ENCODE measurements around the gene FCRL1.

Gene FCRL1

GRCh38 chr1:157798211-157798610, 21.7 kb downstream of the FCRL1 start:
- DNase-seq, result no peak

- peak; percentile 50 for DNase-seq
These were observed 34.7 kb downstream of the FCRL1 start for GRCh38 chr1:157785248-157785647.

- no peak for DNase-seq
These were observed 35.1 kb downstream of the FCRL1 start for GRCh38 chr1:157784801-157785200.

- no peak for DNase-seq
These were observed 37.0 kb downstream of the FCRL1 start for GRCh38 chr1:157782931-157783330.

GRCh38 chr1:157781048-157781447, 38.9 kb downstream of the FCRL1 start:
- peak; percentile 99 for DNase-seq

GRCh38 chr1:157776971-157777391, 42.9 kb downstream of the FCRL1 start, which contains the start of gene FCRL2:
Gene FCRL2, minus strand, starts transcription at chr1:157777132. Its CDS starts 59 bp downstream, at chr1:157777073.
- peak; percentile 65 for DNase-seq

GRCh38 chr1:157775101-157775870, 44.6 kb downstream of the FCRL1 start:
- peak; percentile 42 for DNase-seq

- peak; percentile 55 for DNase-seq
These were observed 45.5 kb downstream of the FCRL1 start for GRCh38 chr1:157774412-157774811.

- peak; percentile 89 for DNase-seq
These were observed 46.2 kb downstream of the FCRL1 start for GRCh38 chr1:157773493-157774350.

- DNase-seq, result no peak
These were observed 48.1 kb downstream of the FCRL1 start for GRCh38 chr1:157771661-157772425.

GRCh38 chr1:157770442-157771043, 49.4 kb downstream of the FCRL1 start:
- DNase-seq, result peak; percentile 35

- DNase-seq, result no peak
These were observed 53.1 kb downstream of the FCRL1 start for GRCh38 chr1:157766792-157767191.

- no peak for DNase-seq
These were observed 61.9 kb downstream of the FCRL1 start for GRCh38 chr1:157758018-157758417.

- DNase-seq, result no peak
These were observed 66.3 kb downstream of the FCRL1 start for GRCh38 chr1:157753611-157754010.

GRCh38 chr1:157751283-157751682, 68.6 kb downstream of the FCRL1 start:
- peak; percentile 20 for DNase-seq

- no peak for DNase-seq
These were observed 71.6 kb downstream of the FCRL1 start for GRCh38 chr1:157748262-157748817.
